HG03066 (cell line): Measurements from ENCODE around the gene MIER1.
"Not testable (repeated sequence)": the region's sequence is repeated elsewhere in the genome, so short reads cannot be mapped to it uniquely, and the experiment has no call there.

Source experiments
- ATAC-seq: cut with Tn5 transposase; IDR thresholded peaks from one replicate; pipeline ENCODE4 v1.9.1; 2021; ENCODE audit warnings: low read depth; ENCODE audit not compliant: unreplicated experiment

The MIER1 gene

GRCh38 chr1:66937529-66938234 lies 12.9 kb downstream of the MIER1 start:
- no peak for ATAC-seq

GRCh38 chr1:66938613-66939012 lies 13.8 kb downstream of the MIER1 start:
- ATAC-seq = no peak

GRCh38 chr1:66940981-66941380 lies 16.2 kb downstream of the MIER1 start:
- no peak for ATAC-seq

GRCh38 chr1:66943361-66943969 lies 18.7 kb downstream of the MIER1 start:
- ATAC-seq = no peak

DNA sequence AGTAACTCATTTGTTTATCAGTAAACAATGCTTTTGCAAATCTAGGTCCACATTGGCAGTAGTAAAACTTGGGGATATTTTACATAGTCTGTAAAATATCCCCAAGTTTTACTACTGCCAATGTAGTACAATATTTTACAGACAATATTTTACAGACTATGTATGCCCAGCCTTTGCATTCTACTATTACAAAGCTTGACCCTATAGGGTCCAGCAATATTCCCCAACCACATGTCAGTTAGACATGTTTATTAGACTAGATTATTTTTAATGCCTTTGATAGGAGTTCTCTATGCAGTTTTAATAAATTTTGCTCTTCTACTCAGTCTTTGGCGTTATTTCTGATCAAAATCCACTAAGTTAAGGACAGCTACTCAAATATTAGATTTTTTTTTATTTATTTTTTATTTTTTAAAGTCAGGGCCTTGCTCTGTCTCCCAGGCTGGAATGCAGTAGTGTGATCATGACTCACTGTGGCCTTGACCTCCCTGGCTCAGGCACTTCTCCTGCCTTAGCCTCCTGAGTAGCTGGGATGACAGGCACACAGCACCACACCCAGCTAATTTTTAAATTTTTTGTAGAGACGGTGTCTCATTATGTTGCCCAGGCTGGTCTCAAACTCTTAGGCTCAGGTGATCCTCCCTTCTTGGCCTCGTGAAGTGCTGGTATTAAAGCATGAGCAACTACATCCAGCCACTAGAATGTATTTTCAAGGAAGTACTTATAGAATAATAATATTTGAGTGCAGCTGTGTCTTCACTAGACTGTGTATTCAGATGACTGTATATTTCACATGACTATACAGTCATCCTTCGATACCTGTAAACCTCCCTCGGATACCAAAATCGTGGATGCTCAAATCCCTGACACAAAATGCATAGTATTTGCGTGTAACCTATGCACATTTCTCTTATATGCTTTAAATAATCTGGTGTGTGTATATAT lies 19.8 kb downstream of the MIER1 start:
- ATAC-seq = no peak

- no peak for ATAC-seq
Measured at GRCh38 chr1:66945316-66945715, 20.5 kb downstream of the MIER1 start.

- no peak for ATAC-seq
Measured at GRCh38 chr1:66947267-66947666, 22.5 kb downstream of the MIER1 start.

- no peak for ATAC-seq
Measured at GRCh38 chr1:66951513-66951912, 26.7 kb downstream of the MIER1 start.

DNA sequence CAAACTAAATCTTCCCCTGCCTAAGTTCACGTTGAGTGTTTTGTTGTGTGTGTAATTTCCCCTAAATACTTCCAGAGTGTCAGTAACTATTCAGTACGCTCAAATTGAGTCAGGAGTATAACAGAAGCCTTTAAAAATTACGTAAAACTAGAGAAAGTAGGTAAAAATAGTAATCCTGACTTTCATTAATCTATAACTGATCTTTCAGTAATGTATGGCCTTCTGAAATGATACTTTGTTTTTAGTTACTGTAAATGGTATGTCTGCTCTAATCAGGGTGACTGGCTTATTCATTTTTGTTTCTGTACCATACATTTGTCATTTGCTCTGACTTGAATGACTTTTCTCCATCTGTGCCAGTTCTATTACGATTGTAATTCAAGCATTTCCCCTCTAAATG lies 29.4 kb downstream of the MIER1 start:
- ATAC-seq = peak; percentile 79

GRCh38 chr1:66957938-66958337 lies 33.1 kb downstream of the MIER1 start:
- no peak for ATAC-seq

DNA sequence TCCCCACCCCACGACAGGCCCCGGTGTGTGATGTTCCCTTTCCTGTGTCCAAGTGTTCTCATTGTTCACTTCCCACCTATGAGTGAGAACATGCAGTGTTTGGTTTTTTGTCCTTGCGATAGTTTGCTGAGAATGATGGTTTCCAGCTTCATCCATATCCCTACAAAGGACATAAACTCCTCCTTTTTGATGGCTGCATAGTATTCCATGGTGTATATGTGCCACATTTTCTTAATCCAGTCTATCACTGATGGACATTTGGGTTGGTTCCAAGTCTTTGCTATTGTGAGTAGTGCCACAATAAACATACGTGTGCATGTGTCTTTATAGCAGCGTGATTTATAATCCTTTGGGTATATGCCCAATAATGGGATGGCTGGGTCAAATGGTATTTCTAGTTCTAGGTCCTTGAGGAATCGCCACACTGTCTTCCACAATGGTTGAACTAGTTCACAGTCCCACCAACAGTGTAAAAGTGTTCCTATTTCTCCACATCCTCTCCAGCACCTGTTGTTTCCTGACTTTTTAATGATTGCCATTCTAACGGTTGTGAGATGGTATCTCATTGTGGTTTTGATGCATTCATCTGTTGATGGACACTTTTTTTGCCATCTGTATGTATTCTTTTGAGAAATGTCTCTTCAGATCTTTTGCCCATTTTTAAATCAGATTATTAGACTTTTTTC lies 41.5 kb downstream of the MIER1 start:
- not testable (repeated sequence) for ATAC-seq

DNA sequence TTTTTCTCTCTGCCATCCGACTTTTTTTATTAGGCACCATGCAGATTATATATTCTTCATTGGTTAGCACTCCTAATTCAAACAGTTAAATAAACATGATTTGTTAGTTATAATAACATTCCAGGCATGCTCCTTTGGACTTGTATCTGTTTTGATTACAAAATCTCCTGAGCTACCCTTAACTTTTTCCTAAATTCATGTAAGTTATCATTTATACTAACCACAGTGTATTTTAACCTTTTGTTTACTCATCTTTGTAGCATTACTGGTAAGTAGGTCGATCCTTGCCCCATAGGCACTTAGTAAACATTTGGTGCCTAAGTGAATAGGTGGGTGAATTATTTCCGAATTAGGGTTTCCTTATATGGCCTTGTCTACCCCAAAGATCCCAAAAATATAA lies 43.8 kb downstream of the MIER1 start:
- ATAC-seq = no peak

GRCh38 chr1:66978201-66978600 lies 53.4 kb downstream of the MIER1 start:
- ATAC-seq = no peak

GRCh38 chr1:66979621-66980020 lies 54.8 kb downstream of the MIER1 start:
- ATAC-seq = not testable (repeated sequence)

- no peak for ATAC-seq
Measured at GRCh38 chr1:66980745-66981367, 56.1 kb downstream of the MIER1 start.

GRCh38 chr1:66981679-66982078 lies 56.9 kb downstream of the MIER1 start:
- no peak for ATAC-seq

GRCh38 chr1:66982561-66983260 lies 57.9 kb downstream of the MIER1 start:
- peak; percentile 49 for ATAC-seq

- ATAC-seq = peak; percentile 84
Measured at GRCh38 chr1:66984491-66984890, 59.7 kb downstream of the MIER1 start.

DNA sequence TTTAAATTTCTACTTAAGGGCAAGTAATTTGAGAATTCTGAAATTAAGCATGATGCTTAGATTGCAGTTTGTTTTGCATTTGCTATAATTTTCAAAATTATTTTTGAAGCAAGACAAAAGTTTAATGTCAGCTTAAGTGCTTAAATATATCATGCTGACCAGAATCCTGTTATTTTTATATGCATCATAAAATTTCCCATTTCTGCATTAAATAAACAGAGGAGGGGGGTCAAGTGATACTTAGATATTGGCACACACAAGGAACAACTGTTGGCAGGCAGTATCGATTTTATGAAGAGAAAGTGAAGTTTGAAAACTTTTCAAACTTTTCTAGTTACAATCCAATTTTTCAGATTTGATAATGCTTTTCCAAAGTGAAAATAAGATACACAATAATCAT lies 61.0 kb downstream of the MIER1 start:
- no peak for ATAC-seq

GRCh38 chr1:66993076-66993475 lies 68.3 kb downstream of the MIER1 start:
- no peak for ATAC-seq
